ENCODE data around the gene NHEJ1. TPM values are rescaled to one million over a fixed set of nuclear protein-coding genes. Genes with fewer than 3 reads are reported as not detected.

The NHEJ1 gene
- total and polyA plus RNA-seq, 2 of the 13 experiments (the other 11 are each of a cell fraction or from before 2014, with no cell fraction given), result 30.0 to 30.7 TPM

DNA sequence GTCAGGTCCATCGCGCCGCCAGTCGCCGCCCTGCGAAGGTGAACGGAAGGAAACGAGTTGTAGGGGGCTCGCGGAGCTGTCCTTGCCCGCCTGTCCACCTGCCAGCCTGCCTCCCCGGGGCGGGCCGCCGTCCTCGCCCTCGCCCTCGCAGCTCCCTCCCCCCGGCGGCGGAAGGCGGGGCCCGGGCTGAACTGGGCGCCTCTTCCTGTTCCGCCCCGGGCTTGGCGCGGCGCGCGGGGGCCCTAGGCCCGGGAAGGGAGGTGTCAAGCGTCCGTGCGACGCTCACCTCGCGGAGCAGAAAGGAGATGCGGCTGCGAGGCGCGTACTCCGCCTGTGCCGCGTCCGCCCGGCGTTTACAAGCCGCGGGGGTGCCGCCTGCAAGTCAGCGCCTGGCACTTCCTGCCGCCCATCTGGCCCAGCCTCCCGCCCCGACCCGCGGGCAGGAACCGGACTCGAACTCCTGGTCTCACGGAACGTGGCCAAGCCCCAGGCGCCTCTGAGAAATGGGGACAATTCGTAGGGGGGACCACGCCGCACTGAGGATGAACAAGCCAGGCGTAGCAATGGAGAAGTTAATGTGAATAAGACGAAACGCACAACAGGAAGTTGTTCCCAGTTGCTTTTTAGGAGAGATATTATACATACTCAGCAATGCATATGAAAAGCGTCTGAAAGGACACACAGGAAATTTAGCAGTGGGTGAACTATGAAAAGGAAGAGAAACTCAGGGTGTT, 16.4 kb upstream of the NHEJ1 start, which contains the start of gene CNPPD1 (continued):
- TF ChIP-seq ZNF569 (CRISPR knock-in tag; IDR thresholded peaks at IDR 0.05; ENCODE audit: borderline replicate concordance), result peak; percentile 69; the same call in 1 of the 2 replicates
- TF ChIP-seq, protein P1, sequence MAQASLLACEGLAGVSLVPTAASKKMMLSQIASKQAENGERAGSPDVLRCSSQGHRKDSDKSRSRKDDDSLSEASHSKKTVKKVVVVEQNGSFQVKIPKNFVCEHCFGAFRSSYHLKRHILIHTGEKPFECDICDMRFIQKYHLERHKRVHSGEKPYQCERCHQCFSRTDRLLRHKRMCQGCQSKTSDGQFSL (CRISPR knock-in tag; IDR thresholded peaks at IDR 0.05), result peak; percentile 75
- peak; percentile 91 for TF ChIP-seq ZBTB42 (CRISPR knock-in tag; IDR thresholded peaks at IDR 0.05)
- TF ChIP-seq, protein P2, sequence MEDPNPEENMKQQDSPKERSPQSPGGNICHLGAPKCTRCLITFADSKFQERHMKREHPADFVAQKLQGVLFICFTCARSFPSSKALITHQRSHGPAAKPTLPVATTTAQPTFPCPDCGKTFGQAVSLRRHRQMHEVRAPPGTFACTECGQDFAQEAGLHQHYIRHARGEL (CRISPR knock-in tag; IDR thresholded peaks at IDR 0.05), result peak; percentile 70; the same call in 1 of the 2 replicates
- TF ChIP-seq, protein P3, sequence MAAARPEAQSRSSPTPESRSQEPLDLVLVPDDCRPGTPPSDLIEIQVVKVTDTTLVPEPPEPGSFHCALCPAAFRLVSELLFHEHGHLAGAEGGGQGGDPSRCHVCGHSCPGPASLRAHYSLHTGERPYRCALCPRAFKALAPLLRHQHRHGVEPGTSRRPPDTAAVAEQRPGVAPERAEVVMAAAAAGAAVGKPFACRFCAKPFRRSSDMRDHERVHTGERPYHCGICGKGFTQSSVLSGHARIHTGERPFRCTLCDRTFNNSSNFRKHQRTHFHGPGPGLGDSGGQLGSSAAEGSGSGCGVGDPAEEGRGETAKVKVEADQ (CRISPR knock-in tag; IDR thresholded peaks at IDR 0.05; ENCODE audit: borderline replicate concordance), result peak; percentile 72; the same call in 1 of the 2 replicates
- TF ChIP-seq HDAC1 (CRISPR knock-in tag; IDR thresholded peaks at IDR 0.05), result peak; percentile 94
- peak; percentile 65; the same call in 1 of the 2 replicates for TF ChIP-seq ZNF672 (CRISPR knock-in tag; IDR thresholded peaks at IDR 0.05)
- 0 out of 2 replicates have a peak, but pooled peaks have one; percentile 30 for TF ChIP-seq JUN (CRISPR knock-in tag; IDR thresholded peaks at IDR 0.05)
- TF ChIP-seq RBM22 (optimal IDR thresholded peaks at IDR 0.05; ENCODE audit: low read length), result no peak
- TF ChIP-seq ZNF207 (IDR thresholded peaks at IDR 0.05; ENCODE audit: borderline replicate concordance), result no peak
- TF ChIP-seq FOXC1 (CRISPR knock-in tag; IDR thresholded peaks at IDR 0.05; ENCODE audit: borderline replicate concordance), result peak; percentile 98
- TF ChIP-seq TEAD3 (CRISPR knock-in tag; optimal IDR thresholded peaks at IDR 0.05; ENCODE audit: borderline replicate concordance), result peak; percentile 83
- TF ChIP-seq, protein P4, sequence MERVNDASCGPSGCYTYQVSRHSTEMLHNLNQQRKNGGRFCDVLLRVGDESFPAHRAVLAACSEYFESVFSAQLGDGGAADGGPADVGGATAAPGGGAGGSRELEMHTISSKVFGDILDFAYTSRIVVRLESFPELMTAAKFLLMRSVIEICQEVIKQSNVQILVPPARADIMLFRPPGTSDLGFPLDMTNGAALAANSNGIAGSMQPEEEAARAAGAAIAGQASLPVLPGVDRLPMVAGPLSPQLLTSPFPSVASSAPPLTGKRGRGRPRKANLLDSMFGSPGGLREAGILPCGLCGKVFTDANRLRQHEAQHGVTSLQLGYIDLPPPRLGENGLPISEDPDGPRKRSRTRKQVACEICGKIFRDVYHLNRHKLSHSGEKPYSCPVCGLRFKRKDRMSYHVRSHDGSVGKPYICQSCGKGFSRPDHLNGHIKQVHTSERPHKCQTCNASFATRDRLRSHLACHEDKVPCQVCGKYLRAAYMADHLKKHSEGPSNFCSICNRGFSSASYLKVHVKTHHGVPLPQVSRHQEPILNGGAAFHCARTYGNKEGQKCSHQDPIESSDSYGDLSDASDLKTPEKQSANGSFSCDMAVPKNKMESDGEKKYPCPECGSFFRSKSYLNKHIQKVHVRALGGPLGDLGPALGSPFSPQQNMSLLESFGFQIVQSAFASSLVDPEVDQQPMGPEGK (CRISPR knock-in tag; IDR thresholded peaks at IDR 0.05), result peak; percentile 99
- TF ChIP-seq MAFK (conservative IDR thresholded peaks at IDR 0.05 in 1 of 2, IDR thresholded peaks at IDR 0.05 in 1 of 2; ENCODE audit: low read length in 2 of 2), result 0 out of 4 replicates have a peak, but pooled peaks of 1 of the 2 experiments have one; percentile 13
- no peak for TF ChIP-seq GABPA (IDR thresholded peaks at IDR 0.05; ENCODE audit: low read depth, low read length)
- TF ChIP-seq GABPA (CRISPR knock-in tag; IDR thresholded peaks at IDR 0.05; ENCODE audit: low read depth), result peak; percentile 81
- TF ChIP-seq ZNF468 (CRISPR knock-in tag; IDR thresholded peaks at IDR 0.05), result peak; percentile 78; the same call in 1 of the 2 replicates
- TF ChIP-seq, protein P5, sequence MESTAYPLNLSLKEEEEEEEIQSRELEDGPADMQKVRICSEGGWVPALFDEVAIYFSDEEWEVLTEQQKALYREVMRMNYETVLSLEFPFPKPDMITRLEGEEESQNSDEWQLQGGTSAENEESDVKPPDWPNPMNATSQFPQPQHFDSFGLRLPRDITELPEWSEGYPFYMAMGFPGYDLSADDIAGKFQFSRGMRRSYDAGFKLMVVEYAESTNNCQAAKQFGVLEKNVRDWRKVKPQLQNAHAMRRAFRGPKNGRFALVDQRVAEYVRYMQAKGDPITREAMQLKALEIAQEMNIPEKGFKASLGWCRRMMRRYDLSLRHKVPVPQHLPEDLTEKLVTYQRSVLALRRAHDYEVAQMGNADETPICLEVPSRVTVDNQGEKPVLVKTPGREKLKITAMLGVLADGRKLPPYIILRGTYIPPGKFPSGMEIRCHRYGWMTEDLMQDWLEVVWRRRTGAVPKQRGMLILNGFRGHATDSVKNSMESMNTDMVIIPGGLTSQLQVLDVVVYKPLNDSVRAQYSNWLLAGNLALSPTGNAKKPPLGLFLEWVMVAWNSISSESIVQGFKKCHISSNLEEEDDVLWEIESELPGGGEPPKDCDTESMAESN (CRISPR knock-in tag; conservative IDR thresholded peaks at IDR 0.05), result peak; percentile 99
- peak; percentile 95; the same call in 1 of the 2 replicates for TF ChIP-seq ZNF841 (CRISPR knock-in tag; IDR thresholded peaks at IDR 0.05; ENCODE audit: borderline replicate concordance)
- peak; percentile 60; the same call in 1 of the 2 replicates for TF ChIP-seq BHLHE40 (IDR thresholded peaks at IDR 0.05; ENCODE audit: low read length)
- TF ChIP-seq ZBTB20 (CRISPR knock-in tag; IDR thresholded peaks at IDR 0.05; ENCODE audit: borderline replicate concordance, low read depth), result peak; percentile 79
- TF ChIP-seq SOX6 (IDR thresholded peaks at IDR 0.05), result no peak
- TF ChIP-seq SOX6 (CRISPR knock-in tag; IDR thresholded peaks at IDR 0.05), result peak; percentile 51
- 0 out of 2 replicates have a peak, but pooled peaks have one; percentile 58 for TF ChIP-seq NFE2L1 (CRISPR knock-in tag; IDR thresholded peaks at IDR 0.05; ENCODE audit: borderline replicate concordance)

All from HepG2 (cell line).